GM21529 (cell line): Measurements from ENCODE around the gene KRT82.
"Not testable (repeated sequence)": the region's sequence is repeated elsewhere in the genome, so short reads cannot be mapped to it uniquely, and the experiment has no call there.

Source experiments
- ATAC-seq: cut with Tn5 transposase; IDR thresholded peaks from one replicate; pipeline ENCODE4 v1.9.1; 2021; ENCODE audit not compliant: unreplicated experiment

Gene KRT82

DNA sequence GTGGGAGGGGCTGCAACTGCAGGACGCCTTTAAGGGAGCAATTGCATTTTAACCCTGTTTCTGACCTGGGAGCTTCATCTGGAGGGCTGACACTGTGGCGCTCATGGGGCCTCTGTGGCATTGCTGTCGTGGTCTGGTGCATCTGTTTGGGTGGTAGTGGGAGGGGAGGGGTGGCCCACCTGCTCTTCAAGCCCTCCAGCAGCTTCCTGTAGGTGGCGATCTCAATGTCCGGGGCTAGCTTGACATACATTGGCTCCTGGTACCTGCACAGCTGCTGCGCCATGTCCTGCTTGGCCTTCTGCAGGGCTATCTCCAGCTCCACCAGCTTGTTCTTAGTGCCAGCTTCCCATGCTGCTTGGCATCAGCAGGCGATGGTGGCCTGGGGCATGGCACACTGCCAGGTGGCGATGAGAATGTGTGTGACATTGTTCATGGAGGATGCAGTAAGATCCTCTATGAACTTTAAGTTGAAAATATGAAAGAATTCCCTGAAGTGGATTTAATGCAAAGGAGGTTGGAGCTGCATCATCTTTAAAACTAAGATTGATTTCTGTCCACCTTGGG lies 7.7 kb upstream of the KRT82 start:
- ATAC-seq, result no peak

DNA sequence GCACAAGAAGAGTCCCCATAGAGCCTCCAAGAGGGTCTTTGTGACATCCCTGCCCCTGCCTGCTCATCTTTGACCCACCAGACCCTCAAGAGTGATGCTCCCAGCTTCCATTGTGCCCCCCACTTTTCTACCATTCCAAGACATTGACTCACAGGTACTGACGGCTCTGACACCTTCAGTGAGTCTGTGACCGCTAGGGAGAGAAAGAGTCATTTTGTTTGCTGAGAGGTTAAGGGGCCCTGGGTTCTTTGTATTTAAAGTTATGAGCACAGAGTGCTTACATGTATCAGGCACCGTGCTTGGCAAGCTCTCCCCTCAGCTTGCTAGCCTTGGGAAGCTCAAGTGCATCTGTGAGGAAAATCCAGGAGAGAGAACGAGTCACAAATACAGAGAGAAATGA lies 7.1 kb upstream of the KRT82 start:
- no peak for ATAC-seq

DNA sequence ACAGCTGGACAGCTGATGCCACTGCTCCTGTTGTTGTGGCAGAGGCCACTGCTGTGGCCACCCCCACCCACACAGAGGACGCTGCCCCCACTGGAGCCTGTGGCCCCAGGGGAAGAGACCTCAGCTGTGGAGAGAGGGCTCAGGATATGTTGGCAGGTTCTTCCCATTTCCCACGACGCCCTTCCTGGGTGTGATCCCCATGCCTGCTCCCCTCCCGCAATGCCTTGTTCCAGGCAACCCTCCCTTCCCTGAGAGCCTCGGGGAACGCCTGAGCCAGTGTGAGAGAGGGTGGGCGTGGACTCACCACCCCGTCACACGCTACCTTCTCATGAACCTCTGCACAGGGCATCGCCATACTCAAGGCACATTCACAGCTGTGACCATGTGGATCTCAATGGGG lies 5.7 kb upstream of the KRT82 start:
- no peak for ATAC-seq

DNA sequence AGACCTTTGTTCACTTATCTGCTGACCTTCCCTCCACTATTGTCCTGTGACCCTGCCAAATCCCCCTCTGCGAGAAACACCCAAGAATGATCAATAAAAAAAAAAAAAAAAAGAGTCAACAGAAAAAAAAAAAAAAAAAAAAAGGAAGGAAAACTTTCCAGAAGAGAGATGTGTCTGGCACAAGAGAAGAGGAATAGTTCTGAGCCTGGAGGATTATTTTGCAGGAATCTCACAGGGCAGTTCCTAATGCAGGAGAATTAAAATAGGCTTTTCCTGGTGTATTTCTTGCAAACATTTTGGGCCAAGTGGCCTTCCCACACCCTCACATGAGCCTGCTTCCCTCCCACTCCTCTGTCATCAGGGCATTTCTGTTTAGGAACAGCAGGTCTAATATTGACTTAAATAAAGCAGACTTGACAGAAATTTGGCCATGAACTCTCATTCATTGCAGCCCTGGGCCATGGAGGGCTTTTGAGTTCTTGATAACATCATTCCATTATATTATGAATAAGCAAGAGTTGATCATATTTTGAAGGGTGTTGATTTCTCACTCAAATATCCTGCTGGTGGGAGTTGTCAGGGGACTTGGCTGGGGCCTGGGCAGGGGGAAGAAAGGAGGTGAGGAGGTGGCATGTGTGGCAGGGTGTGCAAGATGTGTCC lies 4.6 kb upstream of the KRT82 start:
- ATAC-seq, result not testable (repeated sequence)

DNA sequence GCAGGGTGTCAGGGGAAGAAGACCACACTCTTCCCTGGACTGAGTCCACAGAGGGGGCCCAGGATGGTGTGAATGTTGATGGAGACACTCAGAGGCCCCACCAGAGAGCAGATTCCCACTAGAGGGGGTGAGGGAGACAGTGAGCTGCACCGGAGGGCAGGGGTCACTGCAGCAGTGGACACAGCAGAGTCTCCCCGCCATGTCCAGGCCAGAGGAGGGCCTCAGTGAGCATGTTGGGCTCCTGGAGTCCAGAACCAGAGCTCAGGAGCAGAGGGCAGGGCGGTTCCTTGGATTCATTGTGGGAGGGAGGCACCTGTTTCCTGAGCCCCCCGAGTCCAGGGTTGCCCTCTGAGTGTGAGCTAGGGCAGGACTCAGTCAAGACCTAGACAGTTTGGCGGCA lies 1.8 kb upstream of the KRT82 start:
- ATAC-seq, result no peak

DNA sequence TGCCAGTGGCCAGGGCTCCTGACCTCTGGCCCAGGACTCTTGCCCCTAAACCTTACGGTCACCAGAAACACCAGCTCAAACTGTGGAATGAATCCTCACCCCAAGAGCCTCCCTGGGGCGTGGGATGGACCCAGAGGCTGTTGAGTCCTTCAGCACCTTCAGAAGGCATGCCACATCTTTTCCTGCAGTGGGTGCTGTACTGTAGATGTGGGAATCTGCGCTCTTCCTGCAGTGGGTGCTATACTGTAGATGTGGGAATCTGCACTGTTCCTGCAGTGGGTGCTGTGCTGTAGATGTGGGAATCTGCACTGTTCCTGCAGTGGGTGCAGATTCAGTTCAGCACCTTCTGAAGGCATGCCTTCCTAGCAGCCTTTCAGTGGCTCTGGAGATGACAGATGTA lies 1.2 kb downstream of the KRT82 start:
- no peak for ATAC-seq

DNA sequence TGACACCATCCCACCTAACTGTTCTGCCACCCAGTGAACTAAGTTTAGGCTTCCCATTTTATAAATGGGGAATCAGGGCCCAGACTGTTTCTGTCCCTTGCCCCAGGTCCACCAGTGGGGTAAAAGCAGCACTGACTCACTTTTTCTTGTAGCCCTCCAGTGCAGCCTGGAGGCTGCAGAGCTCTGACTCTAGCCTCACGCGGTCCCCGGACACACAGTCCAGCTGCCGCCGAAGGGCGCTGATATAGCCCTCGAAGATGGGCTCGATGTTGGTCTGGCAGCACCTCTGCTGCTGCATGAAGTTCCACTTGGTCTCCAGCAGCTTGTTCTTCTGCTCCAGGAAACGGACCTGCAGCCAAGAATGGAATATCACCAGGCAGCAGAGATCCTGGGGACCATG lies 2.6 kb downstream of the KRT82 start:
- no peak for ATAC-seq

DNA sequence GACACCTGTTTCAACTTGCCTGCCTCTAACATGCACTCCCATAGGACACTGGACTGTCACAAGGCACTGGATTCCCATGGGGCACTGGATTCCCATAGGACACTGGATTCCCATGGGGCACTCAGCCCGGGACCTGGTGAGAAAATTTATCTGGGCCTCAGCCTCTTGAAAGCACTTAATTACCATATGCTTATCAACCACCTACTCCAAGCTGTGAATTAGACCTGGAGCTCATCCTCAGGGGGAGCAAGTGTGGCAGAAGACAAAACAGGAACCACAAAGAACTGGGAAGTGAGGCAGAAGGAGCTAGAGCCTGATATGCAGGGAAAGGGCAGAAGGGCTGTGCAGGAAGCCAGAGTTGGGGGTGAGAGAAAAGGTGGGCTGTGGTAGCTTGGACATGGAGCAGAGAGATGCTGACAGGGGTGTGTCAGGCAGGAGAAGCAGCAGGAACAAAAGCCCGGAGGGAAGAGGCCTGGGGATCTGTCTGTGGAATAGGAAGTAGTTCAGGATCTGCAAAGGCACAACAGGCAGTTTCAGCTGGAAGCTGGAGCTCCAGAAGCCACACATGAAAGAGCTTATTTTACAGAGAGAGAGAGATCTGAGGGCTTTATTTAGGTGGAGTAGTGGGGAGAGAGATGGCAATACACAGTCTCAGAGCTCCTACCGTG lies 3.1 kb downstream of the KRT82 start:
- ATAC-seq, result no peak

DNA sequence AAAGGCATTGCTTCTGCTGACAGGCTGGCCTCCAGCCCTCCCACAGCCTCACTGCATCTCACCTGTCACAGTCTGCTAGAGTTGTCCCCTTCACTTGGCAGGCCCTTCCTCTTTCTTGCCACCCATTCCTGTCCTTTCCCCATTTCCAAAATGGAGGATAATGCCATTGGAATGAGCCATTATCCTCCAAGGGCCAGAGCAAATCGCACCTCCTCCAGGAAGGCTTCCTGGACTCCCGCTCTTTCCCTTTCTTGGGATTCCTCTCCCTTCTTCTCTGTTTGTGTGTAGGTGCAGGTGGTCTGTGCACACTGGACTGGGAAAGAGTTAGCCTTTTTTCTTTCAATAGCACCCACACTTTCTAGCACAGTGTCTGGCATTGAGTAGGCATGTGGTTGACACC lies 3.8 kb downstream of the KRT82 start:
- ATAC-seq, result no peak

DNA sequence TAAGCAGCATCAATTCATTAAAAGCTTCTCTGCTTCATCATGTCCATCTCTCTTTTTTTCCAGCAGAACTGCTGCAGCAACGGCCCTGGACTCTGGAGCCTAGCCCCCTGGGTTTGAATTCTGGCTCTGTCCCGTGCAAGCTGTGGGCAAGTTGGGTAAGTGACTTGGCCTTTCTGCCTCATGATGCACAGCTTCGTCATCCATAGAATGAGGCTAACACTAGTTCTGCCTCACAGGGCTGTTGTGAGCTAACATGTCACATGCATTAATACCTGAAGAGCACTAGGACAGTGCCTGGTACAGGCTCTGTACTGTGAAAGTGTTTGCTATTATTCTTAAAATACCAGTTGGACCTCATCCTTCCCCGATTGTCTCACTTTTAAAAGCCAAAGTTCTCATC lies 4.2 kb downstream of the KRT82 start:
- ATAC-seq, result no peak

DNA sequence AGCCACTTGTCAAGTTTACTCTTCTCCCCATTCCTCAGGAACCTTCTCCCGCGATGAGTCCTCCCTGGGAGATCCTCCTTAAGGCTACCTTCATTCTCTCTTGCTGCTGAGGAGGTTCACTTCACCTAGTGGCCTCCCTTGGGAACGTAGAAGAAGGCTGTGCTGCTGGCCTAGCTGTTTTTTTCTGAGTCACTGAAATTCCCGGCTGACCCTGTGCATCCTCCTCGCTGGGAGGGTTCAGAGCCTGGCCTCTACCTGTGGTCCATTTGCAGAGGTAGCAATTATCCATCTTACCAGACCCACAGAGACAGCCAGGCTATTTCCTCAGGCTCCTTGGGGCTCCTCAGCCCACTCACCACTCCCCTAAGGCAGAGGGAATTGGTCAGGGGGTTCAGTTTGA lies 4.6 kb downstream of the KRT82 start:
- ATAC-seq, result no peak

DNA sequence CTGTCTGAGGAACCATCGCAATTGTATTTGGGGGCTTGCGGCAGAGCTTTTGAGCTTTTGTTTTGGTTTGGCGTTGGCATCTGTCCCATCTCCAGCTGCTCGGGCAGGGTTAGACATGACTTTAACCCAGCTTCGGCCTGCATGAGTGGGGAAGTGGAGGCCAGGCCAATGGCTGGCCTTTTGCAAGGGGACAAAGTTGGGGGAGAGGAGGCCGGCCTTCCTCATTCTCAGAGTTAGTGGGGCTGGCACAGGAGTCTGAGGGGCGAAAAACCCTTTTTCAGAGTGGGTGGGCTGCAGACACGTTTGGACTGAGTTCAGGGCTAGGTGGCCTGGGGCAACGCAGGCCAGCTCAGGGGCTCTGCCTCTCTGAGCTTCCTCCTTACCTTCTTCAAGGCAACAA lies 5.2 kb downstream of the KRT82 start:
- ATAC-seq, result no peak

DNA sequence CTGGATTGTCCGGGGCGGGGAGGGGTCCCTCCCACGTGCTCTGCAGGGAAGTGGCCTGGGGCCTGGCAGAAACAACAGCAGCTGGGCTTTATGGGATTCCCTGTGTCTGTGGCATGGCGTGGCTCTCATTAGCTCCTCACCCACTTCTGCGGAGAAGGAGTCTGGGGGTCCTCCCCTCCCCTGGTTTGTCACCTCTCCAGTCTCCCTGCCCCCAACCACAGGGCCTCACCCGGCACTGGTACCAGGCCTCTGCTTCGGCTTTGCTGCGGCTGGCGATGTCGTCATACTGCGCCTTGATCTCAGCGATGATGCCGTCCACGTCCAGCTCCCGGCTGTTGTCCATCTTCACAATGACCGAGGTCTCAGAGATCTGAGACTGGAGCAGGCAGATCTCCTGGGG lies 6.4 kb downstream of the KRT82 start:
- no peak for ATAC-seq

DNA sequence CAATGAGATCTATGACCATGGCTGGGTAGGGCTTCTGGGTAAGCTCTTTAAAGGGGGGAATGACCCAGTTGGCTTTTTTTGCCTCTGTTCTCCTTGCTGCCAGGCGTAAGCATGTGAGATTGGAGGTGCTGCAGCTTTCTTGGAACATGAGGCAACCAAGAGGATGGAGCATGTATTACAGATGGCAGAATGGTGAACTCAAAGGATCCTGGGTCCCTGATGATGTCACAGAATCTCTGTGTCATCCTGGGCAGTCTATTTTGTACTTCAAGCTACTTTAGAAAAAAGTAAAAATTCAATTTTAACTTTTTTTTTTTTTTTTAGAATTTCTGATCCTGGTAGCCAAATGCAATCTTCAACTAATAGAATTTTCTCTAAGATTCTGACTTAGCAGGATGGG lies 8.0 kb downstream of the KRT82 start:
- no peak for ATAC-seq

DNA sequence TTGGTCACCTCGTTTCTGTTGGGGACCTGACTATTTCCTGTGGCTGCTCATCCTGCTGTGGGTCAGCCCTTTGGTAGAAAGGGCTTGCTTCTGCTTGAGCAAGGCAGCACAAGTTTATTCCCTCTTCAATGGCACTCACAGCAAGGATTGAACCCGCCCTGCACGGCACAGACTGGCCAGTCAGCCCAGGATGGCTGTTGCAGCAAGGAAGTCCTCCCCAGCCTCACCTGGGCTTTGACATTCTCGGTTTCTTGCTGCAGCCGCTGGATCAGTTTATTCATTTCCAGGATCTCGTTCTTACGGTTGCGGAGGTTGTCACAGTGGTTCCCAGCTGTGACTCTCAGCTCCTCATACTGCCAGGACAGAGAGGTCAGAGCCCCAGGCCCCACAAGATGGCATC lies 9.5 kb downstream of the KRT82 start:
- no peak for ATAC-seq

DNA sequence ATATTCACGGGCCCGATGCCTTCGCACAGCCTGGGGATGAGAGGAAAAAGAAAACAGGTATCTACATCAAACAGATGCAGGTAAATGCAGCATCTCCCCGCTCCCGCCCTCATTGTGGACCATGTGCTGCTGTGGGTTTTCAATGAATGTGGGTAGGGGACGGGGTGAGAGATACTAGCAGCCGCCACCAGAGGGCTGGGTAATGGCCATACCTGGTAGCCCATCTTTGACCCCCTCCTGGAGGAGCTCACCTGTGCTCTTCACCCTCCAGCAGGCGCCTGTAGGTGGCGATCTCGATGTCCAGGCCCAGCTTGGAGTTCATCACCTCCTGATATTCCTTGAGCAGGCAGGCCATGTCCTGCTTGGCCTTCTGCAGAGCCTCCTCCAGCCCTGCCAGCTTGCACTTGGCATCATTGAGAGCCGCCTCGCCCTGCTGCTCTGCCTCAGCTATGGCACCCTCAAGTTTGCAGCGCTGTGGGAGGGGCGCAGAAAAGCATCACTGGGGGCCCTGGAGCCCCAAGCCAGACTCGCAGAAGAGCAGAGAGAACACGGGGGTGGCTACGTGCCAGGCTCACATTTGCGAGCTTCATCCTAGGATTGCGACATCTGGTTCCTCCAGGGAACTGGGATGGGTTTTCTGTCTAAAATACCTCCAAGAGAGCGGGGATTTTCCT lies 10.2 kb downstream of the KRT82 start:
- ATAC-seq, result no peak

DNA sequence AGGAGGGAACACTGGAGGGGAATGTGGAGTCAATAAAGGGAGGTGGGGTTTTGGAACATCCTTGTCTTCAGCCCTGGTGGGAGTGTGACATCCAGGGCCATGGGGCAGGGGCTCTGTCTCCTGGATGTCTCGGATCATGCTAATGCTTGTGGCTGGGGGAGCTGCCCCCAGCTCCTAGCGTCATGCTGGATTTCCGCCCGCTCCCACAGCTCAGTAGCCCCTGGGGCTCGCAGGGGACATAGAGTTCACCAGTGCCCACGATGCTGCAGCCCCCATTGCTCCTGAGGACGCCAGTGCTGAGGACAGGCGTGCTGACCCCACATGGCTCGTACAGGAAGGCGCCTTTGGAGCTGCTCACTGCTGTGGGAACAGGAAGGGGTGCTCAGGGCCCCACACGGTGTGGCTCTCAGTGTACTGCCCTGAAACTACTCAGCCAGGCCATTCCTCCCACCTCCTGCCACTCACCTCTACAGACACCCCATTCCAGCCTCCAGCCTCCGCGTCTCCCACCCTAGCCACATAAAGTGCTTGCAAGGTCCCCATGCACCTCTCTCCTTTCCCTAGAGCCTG lies 11.2 kb downstream of the KRT82 start:
- ATAC-seq, result no peak

DNA sequence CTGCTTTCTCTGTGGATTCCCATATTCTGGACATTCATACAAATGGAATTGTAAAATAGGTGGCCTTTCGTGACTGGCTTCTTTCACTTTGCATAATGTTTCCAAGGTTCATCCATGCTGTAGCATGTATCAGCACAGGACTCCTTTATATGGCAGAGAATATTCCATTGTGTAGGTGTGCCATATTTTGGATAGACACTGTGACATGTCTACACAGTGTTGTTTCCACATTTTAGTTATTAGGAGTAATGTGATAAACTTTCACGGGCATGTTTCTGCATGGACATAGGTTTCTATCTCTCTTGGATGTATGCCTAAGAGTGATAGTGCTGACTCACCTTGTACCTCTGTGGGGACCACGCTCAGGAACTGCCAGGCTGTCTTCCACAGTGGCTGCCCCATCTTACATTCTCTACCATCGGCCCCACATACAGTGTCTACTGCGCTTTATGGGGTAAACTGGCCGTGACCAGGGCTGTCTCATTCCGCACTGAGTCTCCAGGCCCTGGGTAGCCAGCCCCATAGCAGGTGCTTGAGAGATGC lies 13.6 kb downstream of the KRT82 start:
- ATAC-seq, result no peak

DNA sequence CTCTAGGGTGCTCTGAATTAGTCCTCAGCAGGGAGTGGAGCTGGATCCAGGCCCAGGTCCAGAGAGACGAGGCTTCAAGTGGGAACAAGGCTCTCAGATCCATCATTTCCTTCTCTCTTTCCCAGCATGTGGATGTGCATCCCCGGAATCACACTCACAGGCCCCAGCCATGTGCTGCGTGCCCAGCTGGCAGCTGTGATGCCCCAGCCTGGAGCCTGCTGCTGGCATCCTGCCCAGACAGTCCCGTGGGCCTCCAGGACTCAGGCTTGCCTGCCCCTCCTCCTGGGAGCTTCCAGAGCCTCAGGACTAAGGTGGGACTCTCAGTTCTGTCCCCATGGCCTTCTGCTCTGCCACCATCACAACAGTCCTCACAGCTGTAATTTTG lies 14.5 kb downstream of the KRT82 start:
- ATAC-seq, result no peak

DNA sequence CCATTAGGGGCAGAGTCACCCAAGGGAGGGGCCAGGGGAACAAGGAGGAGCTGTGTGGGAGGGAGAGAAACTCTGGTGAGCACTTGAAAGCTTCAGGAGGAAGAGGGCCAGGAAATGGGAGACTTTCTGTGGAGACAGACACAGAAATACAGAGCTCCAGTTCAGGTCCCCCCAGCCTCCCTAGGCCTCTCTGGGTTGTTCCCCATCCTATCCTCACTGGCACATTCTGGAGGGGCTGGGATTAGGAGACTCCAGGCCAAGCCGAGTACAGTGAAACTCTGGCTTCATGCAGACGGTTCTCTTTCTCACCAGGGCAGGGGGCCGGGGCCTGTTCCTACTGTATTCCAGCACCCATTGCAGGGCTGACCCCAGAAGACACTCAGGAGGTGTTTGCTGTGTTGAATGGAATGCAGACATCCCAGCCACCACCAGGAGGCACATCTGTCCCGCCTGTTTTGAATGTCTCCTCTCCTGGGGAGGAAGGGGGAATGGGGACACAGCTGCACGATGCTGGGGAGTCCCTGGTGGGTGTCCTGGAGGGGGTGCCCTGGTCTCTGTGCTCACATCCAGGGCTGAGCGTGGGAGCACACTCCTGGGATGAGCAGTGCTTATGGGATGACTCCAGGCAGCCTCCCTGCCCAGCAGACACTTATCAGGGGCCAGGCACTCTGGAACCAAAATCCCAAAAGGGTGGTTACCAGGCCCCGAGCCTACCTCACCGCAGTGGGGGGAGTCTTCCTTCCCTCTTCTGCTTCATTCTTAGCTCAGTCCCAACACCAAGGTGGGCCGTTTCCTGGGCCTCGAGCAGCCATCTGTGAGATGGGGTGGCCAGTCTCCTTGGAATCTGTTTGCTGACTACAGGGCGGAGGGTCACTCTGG lies 15.2 kb downstream of the KRT82 start:
- no peak for ATAC-seq
